ENCODE results near the gene ARHGAP30.
"Not testable (repeated sequence)": the region's sequence is repeated elsewhere in the genome, so short reads cannot be mapped to it uniquely, and the experiment has no call there.

Gene ARHGAP30

GRCh38 chr1:161069731-161070270 lies at the start of gene ARHGAP30:
TSS of gene ARHGAP30 (minus strand) at chr1:161069891. CDS start at chr1:161069624, 267 bp downstream.
- DNase-seq, result no peak

- DNase-seq, result peak; percentile 79 to 97
Measured at GRCh38 chr1:161117759-161118581, 48.3 kb upstream of the ARHGAP30 start, which contains the start of the genes NIT1 and PFDN2. TSS of gene NIT1 (plus strand) at chr1:161118105. CDS start at chr1:161118177, 72 bp downstream. TSS of gene PFDN2 (minus strand) at chr1:161118037. CDS start at chr1:161118026, 11 bp downstream.

- DNase-seq, result not testable (repeated sequence)
Measured at GRCh38 chr1:161115961-161116360, 46.3 kb upstream of the ARHGAP30 start.

- DNase-seq, result no peak
Measured at GRCh38 chr1:161115132-161115711, 45.5 kb upstream of the ARHGAP30 start.

GRCh38 chr1:161114556-161114955 lies 44.9 kb upstream of the ARHGAP30 start:
- no peak for DNase-seq

GRCh38 chr1:161113915-161114314 lies 44.2 kb upstream of the ARHGAP30 start:
- no peak for DNase-seq

GRCh38 chr1:161111527-161111926 lies 41.8 kb upstream of the ARHGAP30 start:
- DNase-seq, result no peak

- DNase-seq, result no peak
Measured at GRCh38 chr1:161111117-161111516, 41.4 kb upstream of the ARHGAP30 start.

- DNase-seq, result no peak
Measured at GRCh38 chr1:161106431-161106830, 36.7 kb upstream of the ARHGAP30 start.

GRCh38 chr1:161100556-161100955 lies 30.9 kb upstream of the ARHGAP30 start:
- DNase-seq, result no peak

- DNase-seq, result no peak
Measured at GRCh38 chr1:161099090-161099802, 29.6 kb upstream of the ARHGAP30 start.

GRCh38 chr1:161098210-161099068 lies 28.7 kb upstream of the ARHGAP30 start, which contains the start of gene KLHDC9:
TSS of gene KLHDC9 (plus strand) at chr1:161098361. CDS start at chr1:161098536, 175 bp downstream.
- peak; percentile 96 to 99 for DNase-seq

- no peak for DNase-seq
Measured at GRCh38 chr1:161096530-161096929, 26.8 kb upstream of the ARHGAP30 start.

GRCh38 chr1:161096015-161096414 lies 26.3 kb upstream of the ARHGAP30 start:
- DNase-seq, result no peak

GRCh38 chr1:161095230-161095629 lies 25.5 kb upstream of the ARHGAP30 start:
- DNase-seq, result no peak

GRCh38 chr1:161094481-161094880 lies 24.8 kb upstream of the ARHGAP30 start:
- DNase-seq, result no peak

- no peak for DNase-seq
Measured at GRCh38 chr1:161092621-161093028, 22.9 kb upstream of the ARHGAP30 start.

- no peak for DNase-seq
Measured at GRCh38 chr1:161091796-161092507, 22.3 kb upstream of the ARHGAP30 start.

- DNase-seq, result no peak
Measured at GRCh38 chr1:161091093-161091492, 21.4 kb upstream of the ARHGAP30 start.

- no peak for DNase-seq
Measured at GRCh38 chr1:161090617-161091016, 20.9 kb upstream of the ARHGAP30 start.

GRCh38 chr1:161089938-161090337 lies 20.2 kb upstream of the ARHGAP30 start:
- no peak for DNase-seq

Data from NCI-H526 (cell line).